SK-N-DZ (cell line): ENCODE results near the gene SPATA45.
"Not testable (repeated sequence)": the region's sequence is repeated elsewhere in the genome, so short reads cannot be mapped to it uniquely, and the experiment has no call there.

Experiments
- DNase-seq: peaks from one replicate; pipeline ENCODE4 v3.0.0-alpha.2; 2015; ENCODE audit warnings: low spot score

SPATA45 gene

GRCh38 chr1:212833211-212834207 is 13.9 kb downstream of the SPATA45 start:
- not testable (repeated sequence) for DNase-seq

- no peak for DNase-seq
These were observed 19.1 kb downstream of the SPATA45 start for GRCh38 chr1:212828395-212828794.

GRCh38 chr1:212827831-212828278 is 19.6 kb downstream of the SPATA45 start:
- peak; percentile 13 for DNase-seq

- no peak for DNase-seq
These were observed 20.2 kb downstream of the SPATA45 start for GRCh38 chr1:212827171-212827776.

DNA sequence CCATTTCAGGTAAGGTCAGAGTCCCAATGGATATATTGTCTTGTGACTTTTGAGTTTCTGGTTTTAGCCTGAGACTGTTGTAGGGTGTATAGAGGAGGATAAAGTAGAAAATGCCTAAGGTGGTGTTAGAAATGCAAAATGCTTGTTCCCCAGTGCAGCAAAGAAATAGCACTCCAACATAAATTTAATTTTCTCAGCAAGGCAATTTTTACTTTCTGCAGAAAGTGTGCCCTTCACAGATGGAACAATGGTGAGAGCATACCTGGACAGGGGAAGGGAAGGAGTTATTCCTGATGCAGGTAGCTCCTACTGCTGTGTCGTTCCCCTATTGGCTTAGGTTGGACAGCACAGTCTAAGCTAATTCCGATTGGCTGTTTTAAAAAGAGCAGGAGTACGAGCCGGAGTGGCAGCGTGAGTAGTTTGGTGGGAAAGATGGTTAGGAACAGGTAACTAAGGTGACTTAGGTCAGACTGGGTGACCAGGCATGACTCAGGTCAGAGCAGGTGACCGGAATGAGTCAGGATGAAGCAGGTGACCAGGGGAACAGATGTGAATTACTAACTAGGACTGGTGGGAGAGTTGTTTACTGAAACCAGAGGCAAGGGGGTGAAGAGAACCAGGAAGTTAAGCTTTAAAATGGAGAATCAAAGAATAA is 21.5 kb downstream of the SPATA45 start:
- DNase-seq = no peak

DNA sequence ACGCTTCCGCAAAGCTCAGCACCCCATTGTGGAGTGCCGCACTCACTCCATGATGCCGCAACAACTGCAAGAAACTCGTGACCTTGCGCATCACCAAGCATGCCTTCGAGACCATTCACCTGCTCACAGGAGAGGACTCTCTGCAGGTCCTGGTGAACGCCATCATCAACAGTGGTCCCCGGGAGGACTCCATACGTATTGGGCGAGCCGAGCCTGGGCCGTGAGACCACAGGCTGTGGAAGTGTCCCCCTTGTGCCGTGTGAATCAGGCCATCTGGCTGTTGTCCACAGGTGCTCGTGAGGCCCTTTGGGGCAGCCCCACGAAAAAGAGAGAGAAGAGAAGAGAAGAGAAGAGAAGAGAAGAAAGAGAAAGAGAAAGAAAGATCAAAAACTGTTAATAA is 23.2 kb downstream of the SPATA45 start:
- DNase-seq = no peak

- no peak for DNase-seq
These were observed 24.5 kb downstream of the SPATA45 start for GRCh38 chr1:212822956-212823355.

DNA sequence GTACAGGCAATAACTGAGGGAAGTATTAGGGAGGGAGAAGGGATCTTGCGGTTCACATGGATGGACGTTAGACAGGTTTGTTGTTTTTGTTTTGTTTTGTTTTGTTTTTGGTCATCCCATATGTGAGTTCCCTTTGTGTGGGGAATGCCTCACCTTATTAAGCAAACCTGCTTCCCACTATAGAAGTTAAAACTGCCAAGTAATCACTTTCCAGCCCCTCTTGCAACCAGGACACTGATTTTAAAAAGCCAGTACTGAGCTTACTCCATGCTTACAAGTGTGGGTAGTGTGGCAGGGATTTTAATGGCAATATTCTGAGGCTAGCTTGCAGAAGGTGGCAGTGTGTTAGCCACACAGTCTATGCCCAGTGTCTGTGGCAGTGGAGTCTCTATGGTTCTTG is 26.5 kb downstream of the SPATA45 start:
- no peak for DNase-seq

DNA sequence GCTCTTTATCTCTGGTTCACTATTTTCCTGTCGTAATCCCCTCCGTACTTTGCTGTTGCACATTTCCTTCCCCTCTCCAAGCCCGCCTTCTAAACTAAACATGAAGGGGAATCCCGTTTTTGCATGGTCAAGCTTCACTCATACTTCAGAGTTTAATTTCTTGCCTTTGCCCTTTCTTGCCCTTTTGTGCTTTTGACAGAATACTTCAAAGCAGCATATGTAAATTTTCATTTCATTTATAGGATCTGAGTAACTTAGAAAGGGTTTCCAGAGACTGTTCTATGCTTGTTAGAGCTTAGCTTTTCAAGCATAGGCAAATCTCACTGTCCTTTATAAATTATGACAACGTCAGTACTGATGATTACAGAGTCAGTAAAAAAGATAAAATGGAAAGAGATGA is 27.7 kb downstream of the SPATA45 start:
- no peak for DNase-seq

DNA sequence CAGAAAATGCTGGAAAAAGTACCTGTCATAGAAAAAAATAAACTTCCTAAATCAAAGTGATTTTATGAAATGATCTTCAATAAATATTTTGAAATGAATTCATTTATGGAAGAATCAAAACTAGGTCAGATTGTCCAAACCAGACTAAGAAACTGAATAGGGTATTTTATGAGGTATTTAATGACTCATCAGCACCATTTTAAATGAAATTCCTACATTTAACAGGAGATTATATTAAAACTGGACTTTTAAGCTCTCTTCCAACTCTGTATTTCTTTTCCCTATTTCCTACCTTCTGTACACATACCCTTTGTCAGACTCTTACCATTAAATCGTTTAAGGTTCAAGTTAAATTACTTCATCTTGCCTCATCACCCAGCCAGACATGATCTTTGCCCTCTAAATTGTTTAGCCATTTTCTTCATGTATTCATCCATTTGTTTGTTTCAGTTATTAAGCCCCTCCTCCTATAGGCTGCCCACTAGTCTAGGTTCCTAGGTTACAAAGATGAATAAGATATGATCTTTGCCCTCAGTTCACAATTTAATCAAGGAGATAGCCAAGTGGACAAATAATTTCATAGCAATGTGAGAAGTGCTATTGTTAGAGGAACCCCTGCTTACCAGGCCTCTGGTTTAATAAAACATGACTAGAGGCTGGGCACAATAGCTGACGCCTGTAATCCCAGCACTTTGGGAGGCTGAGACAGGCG is 30.7 kb downstream of the SPATA45 start:
- DNase-seq = no peak

DNA sequence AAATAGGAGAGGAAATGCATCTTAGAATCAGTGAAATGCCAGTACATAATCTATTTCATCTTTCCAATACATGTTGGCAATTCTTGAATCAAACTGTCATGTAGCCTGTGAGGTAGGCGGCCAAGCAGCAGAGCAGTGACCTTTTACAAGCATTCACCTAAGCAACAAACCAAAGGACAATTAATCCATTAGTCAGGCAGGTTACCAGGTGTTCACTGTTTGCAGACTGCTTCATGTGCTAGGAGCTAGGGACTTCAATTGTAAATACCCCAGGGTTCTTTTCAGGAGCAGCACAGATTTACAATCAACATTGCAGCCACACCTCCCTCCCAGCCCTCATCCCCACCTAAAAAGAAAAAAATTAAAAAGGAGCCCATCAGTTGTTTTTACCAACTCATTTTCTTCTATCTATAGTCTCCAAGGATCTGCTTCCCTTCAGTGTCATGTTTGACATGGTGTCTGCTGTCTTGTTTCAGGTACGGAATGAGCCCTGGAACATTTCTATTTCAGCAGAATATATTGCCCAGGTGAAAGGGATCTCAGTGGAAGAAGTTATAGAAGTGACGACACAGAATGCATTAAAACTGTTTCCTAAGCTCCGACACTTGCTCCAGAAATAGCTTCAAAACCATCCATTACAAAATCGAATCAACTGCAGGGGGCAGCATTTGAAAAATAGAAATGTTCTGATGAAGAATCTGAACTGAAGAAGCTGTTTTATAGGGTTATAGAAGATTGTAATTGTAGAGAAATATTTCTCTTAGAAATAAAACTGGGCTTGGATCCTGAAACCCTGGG is 32.7 kb downstream of the SPATA45 start:
- no peak for DNase-seq

DNA sequence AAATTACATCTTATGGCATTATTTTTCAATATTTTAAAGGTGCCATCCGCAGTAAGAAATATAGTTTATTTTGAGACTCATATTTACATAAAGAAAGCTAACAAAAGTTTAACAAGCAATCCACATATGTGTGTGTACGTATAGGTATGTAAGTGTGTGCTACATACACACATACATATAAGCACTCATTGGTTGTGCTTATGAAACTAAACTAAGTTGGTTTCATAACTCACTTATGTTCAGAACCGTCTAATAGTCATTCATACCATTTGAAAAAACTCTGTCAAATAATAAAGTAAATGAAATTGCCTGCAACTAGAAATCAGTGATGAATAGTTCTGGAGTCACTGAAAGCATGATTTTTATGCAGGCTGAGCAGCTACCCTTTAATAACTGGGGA is 41.7 kb downstream of the SPATA45 start:
- DNase-seq = no peak

GRCh38 chr1:212797681-212798080 is 49.8 kb downstream of the SPATA45 start:
- DNase-seq = no peak

DNA sequence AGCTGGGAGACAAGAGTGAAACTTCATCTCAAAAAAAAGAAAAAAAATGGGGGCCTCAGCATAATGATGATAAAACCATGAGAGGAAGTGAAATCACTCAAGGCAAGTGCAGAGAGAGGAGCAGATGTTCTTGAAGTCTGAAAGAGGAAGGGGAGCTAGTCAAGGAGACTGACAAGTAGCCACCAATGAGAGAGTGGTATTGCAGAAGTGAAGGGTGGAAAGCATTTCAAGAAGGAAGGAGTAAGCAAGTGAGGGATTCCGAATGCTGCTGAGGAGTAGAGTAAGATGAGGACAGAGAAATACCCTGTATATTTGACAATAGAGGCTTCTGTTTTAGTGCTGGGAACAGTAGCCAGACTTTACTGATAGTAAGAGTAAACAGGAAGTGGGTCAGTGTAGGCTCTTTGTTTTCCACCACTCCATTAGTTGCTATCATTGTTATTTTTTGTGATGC is 52.9 kb downstream of the SPATA45 start:
- no peak for DNase-seq

- no peak for DNase-seq
These were observed 55.0 kb downstream of the SPATA45 start for GRCh38 chr1:212792396-212792908.

- peak; percentile 92 for DNase-seq
These were observed 55.6 kb downstream of the SPATA45 start, which contains the start of the genes NSL1 and TATDN3 for GRCh38 chr1:212791676-212792395. Gene NSL1, minus strand, starts transcription at chr1:212791777. Its CDS starts 14 bp downstream, at chr1:212791763. Gene TATDN3, plus strand, starts transcription at chr1:212791894. Its CDS starts 28 bp downstream, at chr1:212791922.

GRCh38 chr1:212791261-212791675 is 56.2 kb downstream of the SPATA45 start:
- no peak for DNase-seq

DNA sequence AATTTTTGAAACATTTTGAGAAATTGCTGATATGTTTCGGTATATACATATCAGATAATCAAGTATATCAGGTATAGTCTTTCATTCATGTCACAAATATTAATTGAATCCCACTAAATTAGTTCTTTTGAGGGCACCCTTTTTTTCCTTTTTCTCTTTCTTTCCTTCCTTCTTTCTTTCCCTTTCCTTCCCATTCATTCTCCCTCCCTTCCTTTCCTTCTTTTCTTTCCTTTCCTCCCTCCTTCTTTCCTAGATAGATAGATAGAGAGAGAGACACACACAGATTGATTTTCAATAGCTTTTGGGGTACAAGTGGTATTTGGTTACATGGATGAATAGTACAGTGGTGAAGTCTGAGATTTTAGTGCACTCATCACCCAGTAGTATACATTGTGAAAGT is 61.6 kb downstream of the SPATA45 start:
- no peak for DNase-seq

GRCh38 chr1:212783976-212784375 is 63.5 kb downstream of the SPATA45 start:
- DNase-seq = no peak
